Activated CD4-positive, alpha-beta T cell treated with anti-CD3 and anti-CD28 coated beads, Interleukin-2, amount 50 U/mL, for 1 hour (primary cell): ENCODE data around the gene THAP4.

Experiments
- DNase-seq: peaks from one replicate; pipeline ENCODE4 v3.0.0-alpha.2; 2020

The THAP4 gene, protein sequence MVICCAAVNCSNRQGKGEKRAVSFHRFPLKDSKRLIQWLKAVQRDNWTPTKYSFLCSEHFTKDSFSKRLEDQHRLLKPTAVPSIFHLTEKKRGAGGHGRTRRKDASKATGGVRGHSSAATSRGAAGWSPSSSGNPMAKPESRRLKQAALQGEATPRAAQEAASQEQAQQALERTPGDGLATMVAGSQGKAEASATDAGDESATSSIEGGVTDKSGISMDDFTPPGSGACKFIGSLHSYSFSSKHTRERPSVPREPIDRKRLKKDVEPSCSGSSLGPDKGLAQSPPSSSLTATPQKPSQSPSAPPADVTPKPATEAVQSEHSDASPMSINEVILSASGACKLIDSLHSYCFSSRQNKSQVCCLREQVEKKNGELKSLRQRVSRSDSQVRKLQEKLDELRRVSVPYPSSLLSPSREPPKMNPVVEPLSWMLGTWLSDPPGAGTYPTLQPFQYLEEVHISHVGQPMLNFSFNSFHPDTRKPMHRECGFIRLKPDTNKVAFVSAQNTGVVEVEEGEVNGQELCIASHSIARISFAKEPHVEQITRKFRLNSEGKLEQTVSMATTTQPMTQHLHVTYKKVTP

DNA sequence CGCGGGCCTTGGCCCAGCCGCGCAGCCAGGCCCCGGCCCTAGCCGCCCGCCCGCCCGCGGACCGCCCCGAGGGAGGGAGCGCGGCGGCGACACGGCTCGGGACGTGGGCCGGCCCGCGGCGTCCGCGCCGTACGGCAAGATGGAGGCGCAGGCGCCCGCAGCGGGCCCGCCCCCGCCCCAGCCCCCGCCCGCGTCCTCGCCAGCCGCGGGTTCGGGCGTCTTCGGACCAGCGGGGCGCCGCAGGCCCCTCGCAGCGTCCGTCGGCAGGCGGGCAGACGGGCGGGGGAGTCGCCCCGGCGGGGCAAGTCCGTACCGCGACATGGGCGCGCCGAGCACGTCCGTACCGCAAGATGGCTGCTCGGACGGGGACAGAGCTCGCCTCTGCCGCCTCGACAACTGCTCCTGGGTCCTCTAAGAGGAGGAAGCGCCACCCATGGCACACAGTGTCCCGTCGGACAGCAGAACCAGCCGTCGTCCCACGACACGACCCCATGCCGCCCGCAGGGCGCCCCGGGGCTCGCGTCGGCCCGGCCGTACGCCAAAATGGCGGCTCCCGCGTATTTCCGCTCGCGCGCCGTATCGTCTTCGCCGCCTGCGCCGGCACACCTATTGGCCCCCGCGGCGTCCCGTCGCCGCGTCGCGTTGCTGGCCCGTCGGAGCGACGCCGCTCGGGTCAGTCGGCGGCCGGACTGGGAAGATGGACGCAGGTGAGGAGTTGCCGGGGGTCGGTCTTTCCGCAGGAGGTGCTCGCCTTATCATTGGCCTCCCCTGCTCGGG, at the start of gene THAP4, which contains the start of gene ATG4B:
TSS of gene THAP4 (minus strand) at position 141 of the 777 bp plus-strand sequence. CDS start 141 bp downstream, outside the sequence.
TSS of gene ATG4B (plus strand) at position 676 of the 777 bp plus-strand sequence. CDS start at position 698, 22 bp downstream.
- DNase-seq = peak; percentile 66

DNA sequence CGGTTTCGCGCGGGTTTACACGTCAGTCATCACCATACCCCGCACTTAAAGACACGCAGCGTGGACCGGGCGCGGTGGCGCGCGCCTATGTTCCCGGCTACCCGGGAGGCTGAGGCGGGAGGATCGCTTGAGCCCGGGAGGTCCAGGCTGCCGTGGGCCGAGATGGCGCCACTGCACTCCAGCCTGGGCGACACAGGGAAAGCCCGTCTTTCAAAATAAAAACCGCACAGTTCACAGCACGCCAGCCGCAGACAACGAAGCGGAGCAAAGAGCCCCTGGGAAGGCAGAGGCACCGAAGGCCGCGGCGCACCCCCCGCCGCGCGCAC, 49.3 kb upstream of the THAP4 start:
- DNase-seq = no peak

DNA sequence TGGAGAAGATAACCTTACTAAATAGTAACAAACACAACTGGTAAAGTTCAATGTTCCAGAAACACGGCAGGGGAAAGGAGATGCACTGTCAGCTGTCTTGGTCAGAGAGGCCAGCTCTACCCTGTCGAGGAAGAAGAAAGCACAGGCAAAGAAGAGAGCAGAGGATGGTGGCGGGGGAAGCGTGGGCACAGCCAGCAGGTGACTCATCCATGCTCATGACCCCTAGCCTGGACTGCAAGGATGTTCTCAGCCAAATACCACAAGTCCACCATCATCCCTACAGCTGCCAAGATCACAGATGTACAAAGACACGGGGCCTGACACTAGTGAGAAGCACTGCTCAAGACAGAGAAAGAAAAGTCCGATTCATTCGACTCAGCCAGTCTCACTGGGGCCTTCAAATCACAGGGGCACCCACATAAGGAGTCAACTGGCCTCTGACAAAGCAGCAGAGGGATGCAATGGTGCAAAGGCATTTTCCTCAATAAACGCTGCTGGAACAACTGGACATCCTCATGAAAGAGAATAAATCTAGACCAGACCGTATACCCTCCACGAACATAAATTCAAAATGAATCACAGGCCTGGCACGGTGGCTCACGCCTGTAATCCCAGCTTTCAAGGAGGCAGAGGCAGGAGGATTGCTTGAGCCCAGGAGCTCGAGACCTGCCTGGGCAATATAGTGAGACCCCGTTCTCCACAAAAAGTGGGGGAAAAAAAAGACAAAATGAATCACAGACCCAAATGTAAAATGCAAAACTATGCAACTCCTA, 44.1 kb upstream of the THAP4 start:
- no peak for DNase-seq

DNA sequence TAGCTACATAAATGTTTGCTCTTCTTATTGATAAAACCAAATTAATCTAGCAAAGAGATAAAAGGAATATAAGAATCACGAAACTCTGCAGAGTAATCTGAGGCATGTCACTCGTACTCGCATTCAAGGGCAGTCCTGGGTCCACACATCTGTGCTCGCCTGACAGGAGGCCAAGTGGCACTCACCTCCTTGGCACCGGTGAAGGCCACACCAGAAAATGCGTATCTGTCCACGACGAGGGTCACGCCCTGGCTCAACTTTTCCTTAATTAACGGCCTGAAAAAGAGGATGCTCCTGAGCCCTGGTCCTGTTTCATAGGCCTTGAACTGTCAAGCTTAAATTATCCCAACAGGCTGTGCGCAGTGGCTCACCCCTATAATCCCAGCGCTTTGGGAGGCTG, 43.1 kb upstream of the THAP4 start:
- no peak for DNase-seq

DNA sequence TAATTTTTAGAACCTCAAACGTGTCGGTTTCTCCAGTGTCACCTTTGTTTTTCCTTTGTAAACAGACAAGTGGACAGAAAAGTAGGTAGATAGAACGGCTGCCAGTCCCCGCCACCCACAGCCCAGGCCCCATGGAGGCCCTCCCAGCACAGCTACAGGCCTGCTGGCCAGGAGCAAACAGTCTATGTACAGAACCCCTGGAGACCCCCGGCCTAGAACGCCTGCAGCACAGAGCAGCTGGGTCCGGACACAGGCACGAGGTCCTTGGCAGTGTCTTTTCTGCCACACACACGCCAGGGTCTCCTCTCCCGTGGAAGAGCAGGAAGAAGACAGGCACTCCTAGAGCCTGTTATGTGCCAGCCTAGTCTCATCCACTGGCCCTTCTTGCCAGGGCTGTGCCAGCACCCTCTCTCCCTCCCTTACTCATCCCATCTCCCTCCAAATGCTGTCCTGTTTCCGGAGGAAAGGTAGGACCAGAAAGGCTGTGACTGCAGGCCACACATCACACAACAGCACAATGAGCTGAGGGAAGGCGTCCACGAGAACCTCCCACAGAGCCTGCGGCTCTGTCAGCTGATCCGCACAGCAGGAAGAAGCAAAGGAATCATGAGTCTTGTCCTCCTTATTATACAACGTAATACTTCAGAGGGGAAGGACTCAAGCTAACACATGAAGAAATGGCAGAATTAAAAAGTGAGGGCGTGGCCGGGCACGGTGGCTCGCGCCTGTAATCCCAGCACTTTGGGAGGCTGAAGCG, 42.0 kb upstream of the THAP4 start:
- DNase-seq = no peak

DNA sequence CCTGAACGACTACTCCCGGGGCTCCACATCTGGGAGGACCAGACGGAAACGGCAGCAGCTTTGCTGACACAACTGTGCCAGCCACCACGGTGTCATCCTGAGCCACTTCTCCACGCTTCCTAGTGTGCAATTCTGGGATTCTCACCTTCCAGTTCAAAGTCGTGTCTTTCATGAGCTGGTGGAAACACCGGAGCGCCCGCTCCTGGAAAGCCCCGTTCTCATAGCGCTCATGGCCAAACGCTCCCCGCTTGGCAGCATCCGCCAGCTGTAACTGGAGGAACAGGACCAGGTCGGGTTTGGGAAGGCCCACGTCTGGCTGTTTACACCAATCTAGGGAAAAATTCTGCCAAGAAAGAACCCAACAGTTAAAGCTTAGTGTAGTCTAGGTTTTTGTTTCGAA, 41.3 kb upstream of the THAP4 start:
- DNase-seq = no peak

DNA sequence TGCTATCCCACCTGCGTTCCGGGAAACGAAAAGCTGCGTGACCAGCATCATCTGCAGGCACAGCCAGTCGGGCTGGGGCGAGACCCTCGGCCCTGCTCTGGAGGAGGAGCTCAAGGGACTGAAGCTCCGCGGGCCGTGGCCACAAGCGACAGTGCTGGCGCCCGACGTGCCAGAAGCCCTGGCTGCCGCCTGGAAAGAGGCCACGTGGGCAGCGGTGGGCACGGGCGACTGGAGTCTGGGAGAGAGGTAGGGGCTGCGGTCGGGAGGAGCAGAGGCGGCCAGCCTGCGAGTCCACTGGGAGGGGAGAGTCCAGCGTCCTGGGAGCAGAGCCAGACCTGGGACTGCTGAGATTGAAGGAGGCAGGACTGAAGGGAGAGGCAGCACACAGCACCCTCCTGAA, 40.4 kb upstream of the THAP4 start:
- DNase-seq = no peak

DNA sequence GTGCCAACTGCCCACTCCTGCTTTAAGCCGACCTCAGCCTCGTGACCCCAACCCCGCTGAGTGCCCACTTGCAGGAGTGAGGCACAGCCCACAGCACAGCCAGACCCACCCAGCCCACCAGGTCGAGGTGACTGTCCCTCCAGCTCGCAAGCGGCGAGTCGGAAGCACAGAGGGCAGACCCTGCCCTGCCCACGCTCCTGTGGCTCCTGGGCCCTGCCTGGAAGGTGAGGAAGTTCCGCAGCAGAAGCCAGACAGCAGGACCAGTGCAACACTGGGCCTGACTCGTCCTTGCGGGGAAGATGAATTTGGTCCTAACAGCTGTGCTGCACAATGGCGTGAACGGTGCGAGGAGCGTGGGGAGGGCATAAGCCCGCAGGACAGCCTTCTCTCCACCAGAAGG, 39.7 kb upstream of the THAP4 start:
- no peak for DNase-seq

DNA sequence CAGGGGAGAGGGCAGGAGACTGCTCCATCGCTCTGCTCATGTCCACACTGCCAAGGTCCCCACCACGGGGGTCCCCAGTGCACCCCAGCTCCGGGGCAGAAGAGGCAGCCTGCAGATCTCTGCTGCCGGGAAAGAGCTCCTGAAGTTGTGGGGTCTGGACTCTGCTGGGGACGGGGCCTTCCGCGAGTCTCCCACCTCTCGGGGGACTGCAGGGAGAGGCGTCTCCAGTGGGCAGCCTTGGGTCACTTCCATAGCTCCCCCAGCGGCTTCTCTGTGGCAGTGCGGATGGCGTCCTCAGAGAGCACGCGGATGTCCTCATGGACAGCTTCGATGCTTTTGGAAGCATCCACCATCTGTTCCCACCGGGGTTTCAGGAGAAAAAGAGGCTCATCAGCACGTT, 38.9 kb upstream of the THAP4 start:
- no peak for DNase-seq

DNA sequence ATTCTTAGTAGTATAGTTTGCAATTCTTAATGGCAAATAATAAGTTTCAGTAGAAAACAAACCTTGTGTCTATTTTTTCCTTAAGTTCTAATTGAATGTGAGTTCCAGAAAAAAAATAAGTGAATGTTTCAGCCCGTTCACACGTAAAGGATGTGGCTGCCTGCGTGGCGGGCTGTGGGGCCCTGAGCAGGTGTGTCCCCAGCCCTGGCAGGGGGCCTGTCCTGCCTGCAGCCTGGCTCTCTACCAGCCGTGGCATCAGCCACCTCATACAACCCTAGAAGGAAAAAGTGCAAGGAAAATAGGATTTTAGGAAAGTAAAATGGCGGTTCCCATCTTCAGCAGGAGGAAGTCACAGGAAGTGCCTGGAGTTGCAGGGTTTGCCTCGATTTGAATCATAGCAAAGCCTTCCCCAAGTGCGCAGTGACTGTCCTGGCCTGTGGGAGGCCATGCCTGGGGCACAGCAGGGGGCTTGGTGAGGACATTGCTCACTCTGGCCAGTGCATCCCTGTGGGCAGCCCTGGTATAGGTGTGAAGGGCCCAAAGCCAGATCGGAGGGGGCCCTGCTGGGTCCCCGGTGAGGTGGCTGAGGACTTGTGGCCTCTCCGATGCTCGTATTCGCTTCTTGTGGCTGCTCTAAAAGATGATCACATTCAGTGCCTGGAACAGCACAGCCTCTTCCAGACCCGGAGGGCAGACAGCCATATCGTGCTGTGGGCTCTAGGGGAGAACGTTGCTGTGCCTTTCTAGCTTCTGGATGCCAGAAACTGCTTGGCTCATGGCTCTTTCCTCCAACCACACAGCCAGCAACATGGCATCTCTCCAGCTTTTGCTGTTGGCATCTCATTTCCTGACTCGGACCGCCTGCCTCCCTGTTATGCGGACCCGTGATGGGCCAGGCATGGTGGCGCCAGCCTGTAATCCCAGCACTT, 37.1 kb upstream of the THAP4 start:
- DNase-seq = no peak

DNA sequence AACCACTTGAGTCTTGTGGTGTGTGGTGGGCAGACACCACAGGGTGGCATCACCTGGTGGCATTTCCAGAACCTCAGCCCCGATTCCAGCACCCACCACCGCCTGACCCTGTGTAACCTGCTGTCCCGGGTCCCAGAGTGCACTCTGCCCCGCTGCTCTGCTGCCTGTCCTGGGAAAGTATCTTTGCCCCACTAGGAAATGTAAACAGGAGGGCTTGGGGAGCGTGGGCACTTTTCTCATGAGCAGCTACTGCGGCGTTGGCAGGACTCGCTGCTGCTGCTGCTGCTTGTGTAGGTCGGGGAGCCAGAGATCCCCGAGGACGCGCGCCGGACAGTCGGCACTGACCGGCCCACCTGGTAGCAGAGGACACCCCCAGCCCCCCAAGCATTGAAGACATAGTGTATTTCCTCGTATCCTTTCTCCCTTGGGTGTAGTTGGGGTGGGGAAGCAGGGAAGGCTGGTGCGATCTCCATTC, 36.3 kb upstream of the THAP4 start:
- no peak for DNase-seq

DNA sequence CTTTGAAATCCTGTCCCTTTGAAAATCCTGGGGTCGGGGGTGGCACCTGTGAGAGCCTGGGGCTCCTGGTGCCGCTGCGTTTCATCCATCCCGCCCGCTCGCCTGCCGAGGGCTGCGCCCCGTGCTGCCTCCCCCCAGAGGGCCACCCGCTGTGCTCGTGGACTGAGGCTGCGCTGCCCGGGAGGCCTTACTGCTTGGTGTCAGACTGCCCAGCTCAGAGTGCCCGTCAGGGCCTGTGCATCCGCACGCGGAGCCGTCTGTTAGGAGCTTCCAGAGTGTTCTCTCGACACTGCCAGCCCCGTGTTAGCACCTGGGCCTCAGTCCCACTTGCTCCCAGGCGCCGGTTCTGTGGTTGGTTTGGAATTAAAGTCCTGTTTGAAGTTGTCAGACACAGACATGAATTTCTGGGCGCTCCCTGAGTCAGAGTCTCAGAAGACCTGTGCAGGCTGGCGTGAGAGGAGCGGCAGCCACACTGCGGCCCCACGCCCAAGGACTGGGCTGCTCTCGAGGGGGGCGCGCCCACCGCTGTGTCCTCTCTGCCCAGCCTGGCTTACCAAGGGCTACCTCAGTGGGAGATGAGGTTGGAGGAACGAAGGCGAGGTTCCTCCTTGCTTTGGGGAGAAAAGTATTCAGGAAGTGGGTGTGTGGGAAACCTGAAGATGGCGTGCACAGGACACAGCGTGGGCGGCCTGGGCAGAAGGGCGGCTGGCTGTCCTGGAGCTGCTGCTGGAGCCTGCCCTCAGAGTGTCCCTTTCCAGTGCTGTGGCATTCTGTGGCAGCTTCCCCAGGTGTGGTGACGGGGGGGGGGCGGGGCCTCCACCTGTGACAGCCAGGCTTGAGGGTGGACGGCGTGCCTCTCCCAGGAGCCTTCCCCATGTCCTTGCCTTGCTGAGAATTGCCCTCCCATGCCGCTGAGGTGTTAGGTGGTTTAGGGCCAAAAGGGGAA, 35.6 kb upstream of the THAP4 start:
- DNase-seq = no peak

DNA sequence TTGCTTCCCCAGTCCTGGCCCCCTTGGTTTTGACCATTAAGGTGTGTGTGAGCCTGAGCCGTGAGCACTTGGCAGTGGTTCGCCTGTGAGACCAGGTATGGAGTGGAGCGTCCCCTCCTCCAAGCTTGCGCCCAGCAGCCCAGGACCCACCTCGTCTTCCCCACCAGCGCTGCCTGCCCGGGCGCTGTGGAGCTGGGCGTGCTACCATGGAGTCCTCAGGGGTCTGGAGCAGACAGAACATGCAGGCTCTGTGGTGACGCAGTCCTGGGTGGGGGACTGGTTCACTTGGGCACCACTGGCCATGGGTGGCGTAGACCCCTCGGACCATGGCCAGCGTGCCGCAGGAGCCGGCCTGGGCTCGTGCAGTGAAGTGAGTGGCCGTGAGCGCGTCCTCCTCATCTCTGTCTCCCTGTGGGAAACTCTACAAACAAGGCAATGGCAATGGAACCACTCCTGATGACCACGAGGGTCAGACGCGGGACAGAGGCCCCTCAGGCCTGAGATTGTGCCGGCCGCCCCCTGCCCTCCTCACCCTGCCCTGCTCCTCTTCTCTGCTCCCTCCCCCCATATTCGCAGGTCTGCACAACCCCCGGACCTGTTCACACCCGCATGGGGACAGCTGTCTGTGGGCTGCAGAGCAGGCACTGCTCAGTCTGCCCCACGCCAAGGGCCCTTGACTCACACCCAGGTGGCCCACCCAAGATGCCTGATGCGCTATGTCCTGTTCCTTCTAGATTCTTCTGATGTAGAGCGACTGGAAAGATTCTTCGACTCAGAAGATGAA, 34.7 kb upstream of the THAP4 start:
- DNase-seq = no peak

DNA sequence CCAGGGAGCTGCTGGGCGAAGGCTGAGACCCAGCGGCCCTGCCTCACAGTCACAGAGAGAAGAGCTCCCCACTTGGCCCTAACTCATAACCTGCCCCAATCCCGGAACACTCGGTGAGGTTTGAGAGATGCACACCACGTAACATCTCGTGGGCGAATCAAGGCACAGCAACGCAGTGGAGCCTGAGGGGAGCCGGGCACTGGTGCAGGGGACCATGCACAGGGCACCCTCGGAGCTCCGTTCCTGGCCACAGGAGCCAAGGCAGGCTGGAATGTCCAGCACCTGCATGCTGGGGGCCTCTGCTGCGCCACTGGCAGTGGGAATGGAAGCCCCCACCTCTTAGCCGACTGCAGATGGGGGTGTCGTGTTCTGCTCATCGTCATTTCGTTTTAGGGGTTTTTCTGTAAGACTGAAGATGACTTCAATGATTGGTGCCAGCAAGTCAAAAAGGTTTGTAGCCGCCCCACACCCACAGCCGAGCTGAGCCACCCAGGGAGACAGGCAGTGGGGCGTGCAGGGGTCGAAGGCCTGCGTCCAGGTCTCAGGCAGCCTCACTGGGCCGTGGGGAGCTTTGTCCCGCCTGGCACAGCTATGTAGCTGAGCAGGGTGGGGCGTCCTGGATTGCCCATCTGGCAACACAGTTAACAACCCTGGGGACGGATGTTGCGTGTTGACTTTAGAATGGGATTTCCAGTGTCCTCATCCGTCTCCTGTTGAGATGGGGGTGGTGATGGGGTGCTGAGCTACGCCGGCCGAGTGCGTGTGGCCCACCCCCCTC, 33.6 kb upstream of the THAP4 start:
- no peak for DNase-seq

DNA sequence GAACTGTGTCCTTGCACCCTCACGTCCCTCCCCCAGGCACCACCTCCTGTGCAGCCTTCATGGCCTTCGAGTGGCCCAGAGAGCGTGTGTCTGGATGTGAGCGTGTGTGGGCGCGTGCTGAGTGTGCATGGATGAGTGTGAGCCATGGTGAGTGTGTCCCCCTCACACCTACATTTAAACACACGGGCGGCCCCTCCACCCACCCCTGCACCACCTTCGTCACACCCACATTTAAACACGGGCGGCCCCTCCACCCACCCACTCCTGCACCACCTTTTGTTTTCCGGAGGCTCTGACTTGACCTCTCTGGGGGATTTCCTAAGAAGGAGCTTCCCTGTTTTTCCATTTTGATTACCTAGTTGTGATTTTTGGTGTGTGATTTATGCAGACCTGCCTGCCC, 31.9 kb upstream of the THAP4 start:
- DNase-seq = no peak

DNA sequence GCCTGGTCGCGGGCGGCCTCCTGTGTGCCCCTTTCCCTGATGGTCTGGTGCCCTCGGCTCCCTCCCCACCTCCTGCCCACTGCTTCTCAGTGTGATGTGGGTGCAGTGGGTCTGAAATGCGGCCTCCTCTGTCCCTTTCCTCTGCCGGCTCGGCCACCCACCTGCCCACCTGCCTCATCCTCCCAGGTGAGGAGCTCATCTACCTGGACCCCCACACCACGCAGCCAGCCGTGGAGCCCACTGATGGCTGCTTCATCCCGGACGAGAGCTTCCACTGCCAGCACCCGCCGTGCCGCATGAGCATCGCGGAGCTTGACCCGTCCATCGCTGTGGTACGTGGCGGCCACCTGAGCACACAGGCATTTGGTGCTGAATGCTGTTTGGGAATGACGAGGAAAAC, 31.4 kb upstream of the THAP4 start:
- no peak for DNase-seq

DNA sequence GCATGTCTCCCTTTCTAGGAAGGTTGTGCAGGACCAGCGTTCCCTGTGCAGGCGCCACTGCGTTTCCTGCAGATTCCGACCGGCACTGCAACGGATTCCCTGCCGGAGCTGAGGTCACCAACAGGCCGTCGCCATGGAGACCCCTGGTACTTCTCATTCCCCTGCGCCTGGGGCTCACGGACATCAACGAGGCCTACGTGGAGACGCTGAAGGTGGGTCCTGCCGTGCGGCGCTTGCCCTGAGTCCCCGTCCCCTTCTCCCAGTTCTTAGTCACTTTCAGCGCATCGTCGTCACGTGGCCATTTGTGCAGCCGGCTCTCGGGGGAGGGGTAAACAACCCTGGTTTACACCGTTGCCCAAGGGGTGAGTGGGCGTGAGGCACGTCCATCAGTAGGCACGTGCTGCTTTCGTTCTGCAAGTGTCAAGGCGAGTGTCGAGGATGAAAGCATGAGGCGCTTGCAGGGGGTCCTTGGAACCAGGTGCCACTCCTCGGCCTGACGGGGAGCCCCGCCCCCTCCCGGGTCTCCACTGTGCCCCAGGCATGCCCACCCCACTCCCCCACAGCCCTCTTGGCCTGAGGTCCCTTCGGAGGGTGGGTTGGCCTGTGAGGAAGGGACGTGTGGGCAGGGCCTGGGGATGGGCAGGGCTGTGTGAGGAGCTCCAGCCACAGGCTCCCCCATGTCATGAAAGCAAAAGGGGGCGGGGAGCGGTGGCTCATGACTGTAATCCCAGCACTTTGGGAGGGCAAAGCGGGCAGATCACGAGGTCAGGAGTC, 29.9 kb upstream of the THAP4 start:
- DNase-seq = no peak
